Measurements from ENCODE around the gene NLE1.

NLE1 gene

DNA sequence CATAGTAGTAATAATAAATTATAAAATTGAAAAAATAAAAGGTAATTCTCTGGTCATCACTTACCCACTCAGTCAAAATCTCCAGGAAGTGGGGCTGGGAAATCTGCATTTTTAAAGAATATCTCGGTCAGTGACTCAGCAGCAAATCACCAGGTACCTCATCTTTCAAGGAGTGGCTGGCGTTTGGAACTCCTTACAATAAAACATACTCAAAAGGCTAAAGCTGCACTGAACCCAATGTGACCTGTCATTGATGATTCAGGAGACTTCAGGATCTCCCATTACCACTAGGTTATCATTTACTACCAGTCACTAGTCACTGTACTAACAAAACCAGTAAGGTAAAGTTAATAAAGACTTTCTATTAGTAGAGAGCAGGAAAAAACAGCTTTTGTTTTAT, 57.1 kb downstream of the NLE1 start:
- peak; percentile 72 for DNase-seq

- DNase-seq = no peak
These were observed 59.0 kb downstream of the NLE1 start for GRCh38 chr17:35083071-35083470.

- peak; percentile 93 for DNase-seq
These were observed 59.9 kb downstream of the NLE1 start for GRCh38 chr17:35082073-35082657.

- DNase-seq = no peak
These were observed 60.5 kb downstream of the NLE1 start for GRCh38 chr17:35081638-35082037.

GRCh38 chr17:35080536-35080935, 61.6 kb downstream of the NLE1 start:
- no peak for DNase-seq

DNA sequence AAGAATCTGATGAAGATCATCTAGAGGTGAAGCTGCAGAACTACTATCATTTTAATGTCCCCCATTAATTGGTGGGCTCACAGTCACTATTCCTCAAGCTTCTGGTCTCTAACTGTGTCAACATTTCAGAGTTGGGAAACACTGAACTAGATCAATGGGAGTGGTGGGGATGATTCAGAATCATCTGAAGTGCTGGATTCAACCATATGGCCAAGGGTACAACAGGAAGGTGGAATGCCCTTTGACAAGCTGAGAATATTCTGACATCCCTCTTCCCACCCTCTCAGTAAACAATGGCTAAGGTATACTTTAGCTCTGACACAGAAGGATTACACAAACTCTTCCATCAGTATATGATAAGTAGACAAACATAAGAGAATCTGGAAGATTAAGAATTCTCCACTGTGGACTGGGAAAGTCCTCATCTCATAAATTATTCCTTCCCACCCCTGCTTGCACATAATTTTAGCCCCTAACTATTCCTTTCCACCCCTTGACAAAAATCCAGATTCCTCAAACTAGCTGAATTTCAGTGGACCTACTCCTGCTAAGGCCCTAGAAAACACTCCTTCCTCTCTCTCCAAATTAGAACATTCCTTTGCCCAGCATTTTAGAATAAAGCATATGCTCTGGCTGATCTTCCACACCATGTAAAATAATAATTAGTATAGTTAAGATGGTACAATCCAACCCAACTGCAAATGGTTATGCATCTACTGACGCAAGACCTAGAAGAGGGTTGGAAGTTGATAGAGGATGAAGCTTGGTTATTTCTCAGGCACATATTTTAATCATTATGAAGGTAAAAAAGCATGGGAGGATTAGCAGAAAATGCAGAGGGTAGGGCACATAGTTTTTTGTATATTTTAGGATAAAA, 62.3 kb downstream of the NLE1 start:
- DNase-seq = no peak

Data from fibroblast of skin of right biceps (primary cell).